ENCODE measurements around the gene BORCS8.
A peak's percentile ranks its signal among the peaks of the same experiment; 100 is the strongest.
"Not testable (repeated sequence)": the region's sequence is repeated elsewhere in the genome, so short reads cannot be mapped to it uniquely, and the experiment has no call there.

The BORCS8 gene

DNA sequence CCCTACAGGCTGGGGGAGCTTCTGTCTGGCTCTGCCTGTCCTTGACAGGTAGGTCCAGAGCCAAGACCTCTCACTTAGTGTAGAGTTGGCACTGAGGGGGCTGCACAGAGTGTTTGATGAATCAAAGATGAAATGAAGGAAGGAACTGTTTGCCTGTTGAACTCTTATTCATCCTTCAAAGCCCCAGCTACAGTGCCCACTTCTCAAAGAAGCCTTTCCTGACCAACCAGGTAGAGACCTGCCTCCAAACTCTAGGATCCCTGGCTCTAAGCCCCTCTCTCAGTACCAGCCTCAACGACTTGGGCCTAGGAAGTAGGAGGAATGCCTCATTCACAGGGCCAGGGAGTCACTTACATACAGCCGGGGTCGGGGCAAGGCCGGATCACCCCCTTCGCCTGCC, 44.6 kb downstream of the BORCS8 start:
- no peak for DNase-seq

DNA sequence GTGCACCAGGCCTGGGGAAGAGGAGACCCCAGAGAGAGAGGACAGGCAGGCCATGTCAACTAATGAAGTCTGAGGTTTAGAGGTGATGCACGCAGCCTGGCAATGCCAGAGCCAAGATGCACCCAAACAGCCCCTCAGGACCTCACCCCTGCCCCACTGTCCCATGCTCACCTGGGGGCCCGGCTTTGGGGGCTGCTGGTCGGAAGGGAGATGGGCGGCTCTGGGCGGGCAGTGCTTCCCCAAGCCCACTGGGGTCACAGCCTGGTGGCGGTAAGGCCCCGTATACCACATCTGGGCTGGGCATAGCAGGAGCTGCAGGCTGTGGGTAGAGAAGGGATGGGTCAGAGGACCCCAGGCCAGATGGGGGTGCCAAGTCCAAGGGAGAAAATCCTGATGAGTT, 45.1 kb downstream of the BORCS8 start:
- DNase-seq = no peak

DNA sequence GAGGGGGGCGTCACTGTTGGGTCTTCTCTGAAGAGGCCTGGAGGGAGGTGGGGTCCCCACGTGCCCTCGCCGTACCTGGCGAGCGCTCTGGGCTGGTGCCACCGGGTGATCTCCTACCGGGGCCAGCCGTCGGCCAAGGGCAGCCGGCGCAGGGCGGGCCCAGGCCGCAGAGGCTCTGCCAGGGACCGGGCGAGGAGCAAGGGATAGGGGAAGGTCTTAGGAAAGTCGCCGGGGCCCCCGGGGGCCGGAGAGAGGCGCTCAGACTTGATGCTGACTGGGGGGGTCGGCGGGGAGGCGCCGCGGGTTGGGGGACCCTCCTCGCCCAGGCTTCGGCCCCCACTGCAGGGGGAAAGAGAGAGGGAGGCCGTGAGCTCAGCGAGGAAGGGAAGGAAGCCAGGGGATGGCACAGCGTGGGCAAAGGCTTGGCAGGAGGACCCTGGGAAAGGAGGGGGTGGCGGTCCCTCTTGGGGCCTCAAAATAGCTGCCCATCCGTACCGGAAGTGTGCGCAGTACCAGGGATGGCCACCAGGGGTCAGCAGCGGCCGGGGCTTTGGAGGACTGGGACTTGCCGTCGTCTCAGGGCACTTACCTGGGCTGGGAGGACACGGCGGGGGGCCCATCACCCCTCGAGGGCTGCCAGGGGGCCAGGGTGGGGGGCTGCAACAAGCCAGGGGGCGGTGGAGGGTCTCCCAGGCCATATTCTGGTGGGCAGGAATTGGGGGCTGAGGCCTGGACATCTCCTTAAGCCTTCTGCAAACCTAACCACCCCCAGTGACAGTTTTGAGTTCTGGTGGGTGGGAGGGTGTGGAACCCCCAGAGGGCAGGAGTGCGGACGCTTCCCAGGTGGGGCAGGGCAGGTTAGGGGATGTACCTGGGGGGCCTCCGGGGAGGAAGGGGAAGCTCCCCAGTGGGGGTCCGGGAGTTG, 46.0 kb downstream of the BORCS8 start:
- DNase-seq = peak; percentile 84

DNA sequence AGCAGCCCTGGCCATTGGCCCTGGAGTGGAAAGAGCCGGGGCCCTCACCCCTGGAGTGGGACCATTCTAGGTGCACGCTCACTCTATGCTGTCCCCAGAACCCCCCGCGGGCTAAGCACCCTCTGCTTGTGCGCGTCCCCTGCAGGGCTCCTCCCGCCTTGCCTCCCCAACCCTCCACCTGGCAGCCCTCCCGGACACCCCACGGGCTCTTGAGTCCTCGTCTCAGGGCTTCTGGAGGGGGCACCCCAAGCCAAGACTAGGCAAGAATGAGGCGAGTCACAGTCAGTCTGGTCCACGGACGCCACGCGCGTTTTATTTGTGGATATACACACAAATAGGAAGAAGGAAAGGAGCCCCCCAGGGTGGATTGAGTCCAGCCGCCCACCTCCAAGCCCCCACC, 46.7 kb downstream of the BORCS8 start:
- DNase-seq = no peak

DNA sequence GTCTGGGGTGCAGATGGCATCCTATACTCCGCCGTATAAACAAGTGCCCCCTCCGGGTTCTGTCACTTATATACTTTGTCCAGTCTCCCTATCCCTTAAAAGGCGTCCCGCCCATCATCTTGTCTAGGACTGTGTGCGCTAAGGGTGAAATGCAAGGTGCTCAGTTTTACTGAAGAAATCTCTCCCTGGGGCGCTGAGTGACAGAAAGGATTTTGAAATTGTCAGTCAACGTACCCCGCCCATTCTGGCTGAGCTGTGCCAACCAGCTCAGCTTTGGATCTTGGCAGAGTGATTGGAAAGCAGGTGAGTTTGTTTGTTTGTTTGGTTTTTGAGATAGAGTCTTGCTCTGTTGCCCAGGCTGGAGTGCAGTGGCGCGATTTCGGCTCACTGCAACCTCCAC, 49.6 kb downstream of the BORCS8 start:
- no peak for DNase-seq

DNA sequence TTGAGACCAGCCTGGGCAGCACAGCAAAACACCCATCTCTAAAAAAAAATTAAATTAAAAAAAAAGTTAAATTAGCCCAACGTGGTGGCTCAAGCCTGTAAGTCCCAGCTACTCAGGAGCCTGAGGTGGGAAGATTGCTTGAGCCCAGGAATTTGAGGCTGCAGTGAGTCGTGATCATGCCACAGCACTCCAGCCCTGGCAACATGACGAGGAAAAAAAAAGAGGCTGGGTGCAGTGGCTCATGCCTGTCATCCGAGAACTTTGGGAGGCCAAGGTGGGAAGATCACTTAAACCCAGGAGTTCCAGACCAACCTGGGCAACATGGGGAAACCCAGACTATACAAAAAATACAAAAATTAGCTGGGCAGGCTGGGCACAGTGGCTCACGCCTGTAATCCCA, 51.5 kb downstream of the BORCS8 start:
- DNase-seq = no peak

DNA sequence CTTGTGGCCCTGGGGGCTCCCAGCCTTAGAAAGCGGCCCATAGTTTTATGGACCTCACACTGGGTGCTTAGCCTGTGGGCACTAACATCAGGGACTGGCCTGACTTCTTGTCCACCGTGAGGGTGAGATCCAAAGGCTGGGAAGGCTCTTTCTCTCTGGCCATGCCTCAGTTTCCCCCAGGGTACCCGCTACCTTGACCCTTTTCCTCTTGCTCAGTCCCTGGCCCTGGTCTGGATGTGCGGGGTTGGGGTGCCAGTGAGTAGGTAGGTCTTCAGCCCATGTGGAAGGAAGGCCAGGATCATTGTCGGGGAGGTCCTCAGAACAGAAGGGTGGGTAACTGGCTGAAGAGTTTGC, 52.1 kb downstream of the BORCS8 start:
- no peak for DNase-seq

DNA sequence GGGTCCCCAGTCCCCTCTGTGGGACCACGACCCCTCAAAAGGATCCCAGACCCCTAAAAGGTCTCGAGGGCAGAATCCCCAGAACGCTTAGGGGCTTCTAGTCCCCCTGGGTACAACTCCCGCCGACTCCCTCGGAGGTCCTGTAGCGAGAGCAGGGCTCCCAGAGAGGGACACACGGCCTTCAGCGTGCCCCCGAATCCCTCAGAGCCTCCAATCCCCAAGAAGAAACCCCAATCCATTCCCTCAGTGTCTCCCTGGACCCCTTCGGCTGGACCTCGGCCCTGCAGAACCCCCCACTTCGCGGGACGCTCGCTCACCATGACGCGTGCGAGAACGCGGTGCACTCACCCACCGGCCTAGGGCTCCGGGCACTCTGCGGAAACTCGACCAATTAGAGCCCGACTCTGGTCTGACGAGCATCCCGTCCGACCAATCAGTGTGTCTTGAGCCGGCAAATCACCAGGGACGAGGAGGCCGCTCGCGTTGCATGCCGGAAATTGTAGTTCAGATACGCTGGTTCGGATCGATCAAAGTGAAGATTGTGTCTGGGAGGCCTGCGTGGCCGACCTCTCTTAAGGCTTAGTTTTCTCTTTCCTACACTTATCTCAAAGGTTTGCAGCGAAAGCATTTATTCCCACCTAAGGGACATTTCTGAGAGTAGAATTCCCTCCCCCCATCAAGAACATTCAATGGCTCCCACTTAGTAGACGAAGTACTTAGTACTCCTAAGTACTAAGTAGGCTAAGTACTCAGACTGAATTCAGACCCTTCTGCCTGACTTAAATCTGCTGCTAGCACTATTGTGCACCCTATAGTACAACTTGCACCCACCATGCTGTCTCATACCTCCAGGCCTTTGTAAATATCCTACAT, 53.6 kb downstream of the BORCS8 start, which contains the start of gene TMEM161A:
TSS of gene TMEM161A (minus strand) at position 370 of the 873 bp plus-strand sequence. CDS start at position 320, 50 bp downstream.
- peak; percentile 100 for DNase-seq

DNA sequence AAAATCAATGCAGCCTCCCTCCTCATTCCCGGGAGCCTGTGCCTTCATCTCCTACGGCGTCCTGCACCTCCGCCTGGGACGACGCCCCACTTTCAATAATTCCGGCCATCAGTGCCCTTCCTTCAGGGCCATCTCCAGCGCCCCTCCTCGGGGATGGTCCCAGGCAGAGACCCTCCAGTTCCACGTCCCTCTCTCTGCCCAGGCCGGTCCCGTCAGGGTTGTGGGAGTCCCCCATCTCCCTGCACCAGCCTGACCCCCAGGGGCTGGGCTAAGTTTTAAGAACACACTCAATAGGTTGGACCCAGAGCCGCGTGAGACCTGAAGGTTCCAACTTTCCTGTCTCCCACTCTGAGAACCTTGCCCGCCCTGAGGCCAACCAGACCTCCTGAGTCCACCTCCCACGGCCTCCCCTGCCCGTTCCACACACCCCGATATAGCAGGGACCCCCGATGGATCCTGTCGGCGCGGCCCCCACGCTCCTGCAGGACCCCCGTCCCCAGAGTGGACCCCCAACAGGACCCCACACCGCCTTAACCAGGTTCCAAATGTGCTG, 54.3 kb downstream of the BORCS8 start:
- DNase-seq = peak; percentile 58

DNA sequence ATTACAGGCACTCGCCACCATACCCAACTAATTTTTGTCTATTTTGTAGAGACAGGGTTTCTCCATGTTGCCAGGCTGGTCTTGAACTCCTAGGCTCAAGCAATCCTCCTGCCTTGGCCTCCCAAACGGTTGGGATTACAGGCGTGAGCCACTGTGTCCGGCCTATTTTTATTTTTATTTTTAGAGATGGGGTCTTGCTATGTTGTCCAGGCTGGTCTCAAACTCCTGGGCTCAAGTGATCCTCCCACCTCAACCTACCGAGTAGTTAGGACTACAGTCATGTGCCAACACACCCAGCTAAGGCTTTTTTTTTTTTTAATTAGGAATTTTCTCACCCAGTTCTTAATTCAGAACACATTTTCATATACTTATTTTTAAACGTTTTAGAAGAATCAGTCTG, 56.2 kb downstream of the BORCS8 start:
- DNase-seq = not testable (repeated sequence)

DNA sequence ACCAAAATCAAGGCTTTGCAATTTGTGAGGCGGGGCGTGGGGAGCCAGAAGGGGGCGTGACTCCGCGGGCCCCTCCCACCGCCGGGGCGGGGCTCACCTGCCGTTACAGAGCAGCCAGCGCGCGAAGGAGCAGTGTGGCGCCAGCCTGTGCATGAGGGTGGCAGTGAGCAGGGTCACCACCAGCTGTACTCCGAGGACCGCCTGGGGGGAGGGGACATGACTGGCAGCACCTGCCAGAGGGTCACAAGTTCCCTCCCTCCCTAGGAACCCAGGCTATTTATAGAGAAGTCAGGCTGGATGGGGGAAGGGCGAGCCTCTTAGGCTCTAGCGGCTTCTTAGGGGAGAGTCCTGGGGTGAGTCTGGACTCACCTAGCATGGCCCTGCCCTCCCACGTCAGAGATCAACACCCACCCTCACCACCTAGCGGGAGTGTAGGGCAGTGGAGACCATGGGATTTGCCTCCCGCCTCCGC, 57.2 kb downstream of the BORCS8 start:
- peak; percentile 67 for DNase-seq

DNA sequence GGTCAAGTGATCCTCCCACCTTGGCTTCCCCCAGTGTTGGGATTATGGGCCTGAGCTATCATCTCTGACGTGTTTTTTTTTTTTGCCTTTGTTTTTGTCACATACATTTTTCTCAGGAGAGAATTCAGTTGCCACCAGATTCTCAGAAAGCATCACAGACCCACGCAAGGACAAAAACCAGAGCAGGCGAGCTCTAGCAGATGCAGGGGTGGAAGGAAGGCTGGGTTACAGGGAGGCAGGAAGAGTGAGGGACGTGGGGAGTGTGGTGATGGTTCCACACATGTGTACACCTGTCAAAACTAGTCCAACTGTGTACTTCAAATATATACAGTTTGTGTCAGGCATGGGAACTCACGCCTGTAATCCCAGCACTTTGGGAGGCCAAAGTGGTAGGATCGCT, 58.0 kb downstream of the BORCS8 start:
- DNase-seq = no peak

DNA sequence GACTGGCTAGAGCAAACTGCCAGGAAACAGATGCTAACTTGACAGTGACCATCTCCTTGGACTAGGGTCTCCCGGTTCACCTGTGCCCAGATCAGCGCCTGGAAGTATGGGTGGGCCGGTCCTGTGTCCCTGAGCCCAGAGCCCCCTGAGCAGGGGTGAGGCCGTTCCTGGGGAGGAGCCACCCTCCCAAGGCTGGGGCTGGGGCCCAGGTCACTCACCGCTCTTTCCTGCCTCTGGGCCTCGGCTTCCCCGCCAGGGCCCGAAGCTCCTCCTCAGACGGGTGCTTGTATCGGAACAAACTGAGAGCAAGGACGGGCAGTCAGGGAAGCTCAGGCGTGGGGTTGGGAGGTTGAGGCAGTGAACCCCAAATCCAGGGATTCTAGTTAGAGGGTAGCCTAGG, 59.0 kb downstream of the BORCS8 start:
- no peak for DNase-seq

DNA sequence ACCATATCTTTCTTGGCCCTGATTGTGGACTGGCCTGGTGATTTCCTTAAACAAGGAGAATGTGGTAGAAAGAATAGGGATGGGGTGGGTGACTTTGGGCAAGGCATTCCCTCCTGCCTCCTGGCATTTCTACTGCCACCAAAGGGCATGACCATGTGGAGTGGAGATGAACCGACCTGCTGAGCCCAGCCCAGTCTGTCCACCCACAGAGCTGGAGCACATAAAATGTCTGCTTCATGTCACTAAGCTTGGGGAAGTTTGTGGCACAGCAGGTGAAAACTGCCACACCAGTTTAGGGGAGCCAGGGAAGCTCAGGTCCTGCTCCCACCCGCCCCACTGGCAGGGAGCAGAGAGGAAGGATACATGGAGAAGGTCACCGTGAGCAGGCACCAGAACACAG, 60.0 kb downstream of the BORCS8 start:
- no peak for DNase-seq

Data from NCI-H82 (cell line).